T-helper 1 cell treated with Interleukin-12 subunit alpha and Interleukin-12 subunit beta and Interleukin-4 antibody, amounts not matched to agents 30 ng/mL and 1 ng/mL, for 36 hours (primary cell): ENCODE results near the gene ATG14. TPM values are rescaled to one million over a fixed set of nuclear protein-coding genes. Genes with fewer than 3 reads are reported as not detected.
"Not testable (repeated sequence)": the region's sequence is repeated elsewhere in the genome, so short reads cannot be mapped to it uniquely, and the experiment has no call there.

Experiments
- intact Hi-C: fragments of 100-400 bp; cut with micrococcal nuclease; formaldehyde crosslinking; loops from one replicate; pipeline ENCODE4 v1.15.1; 2024
- total RNA-seq: library from RNA; stranded (reverse); gene quantifications from 2 replicates; pipeline ENCODE4 v1.2.3, GENCODE V29; 2022

ATG14 gene
- total RNA-seq, 1 donor from 2014 or later: 7.8 TPM

- intact Hi-C loops: loop anchor here (1.0 to 10.0 kb wide), 11 partner anchors 17 to 300 kb away; partner anchors contain the start of genes ATG14, DLGAP5, FBXO34 and MAPK1IP1L
Measured at GRCh38 chr14:55354500-55354899, 57.1 kb downstream of the ATG14 start.

- intact Hi-C loops: loop anchor here (1.0 to 10.0 kb wide), 11 partner anchors 17 to 299 kb away; partner anchors contain the start of genes ATG14, DLGAP5, FBXO34 and MAPK1IP1L
Measured at GRCh38 chr14:55353686-55354467, 57.8 kb downstream of the ATG14 start.

GRCh38 chr14:55352201-55352600, 59.4 kb downstream of the ATG14 start:
- intact Hi-C loops: loop anchor here (5.0 to 10.0 kb wide), 2 partner anchors 160 to 297 kb away; partner anchors contain the start of genes DLGAP5 and MAPK1IP1L

GRCh38 chr14:55351111-55351510, 60.5 kb downstream of the ATG14 start:
- intact Hi-C loops: loop anchor here (5.0 to 10.0 kb wide), 2 partner anchors 159 to 296 kb away; partner anchors contain the start of genes DLGAP5 and MAPK1IP1L

- intact Hi-C loops: loop anchor here (5.0 to 10.0 kb wide), 2 partner anchors 158 to 296 kb away; partner anchors contain the start of genes DLGAP5 and MAPK1IP1L
Measured at GRCh38 chr14:55350461-55350860, 61.2 kb downstream of the ATG14 start.

- intact Hi-C loops: no loop called here
Measured at GRCh38 chr14:55349565-55349964, 62.1 kb downstream of the ATG14 start.

- intact Hi-C loops: no loop called here
Measured at GRCh38 chr14:55348766-55349453, 62.7 kb downstream of the ATG14 start.

- intact Hi-C loops: no loop called here
Measured at GRCh38 chr14:55347748-55348147, 63.9 kb downstream of the ATG14 start.

- intact Hi-C loops: no loop called here
Measured at GRCh38 chr14:55347040-55347439, 64.6 kb downstream of the ATG14 start.

- intact Hi-C loops: not testable (repeated sequence)
Measured at GRCh38 chr14:55344582-55345163, 67.0 kb downstream of the ATG14 start.

GRCh38 chr14:55341781-55342180, 69.8 kb downstream of the ATG14 start:
- intact Hi-C loops: no loop called here

- intact Hi-C loops: no loop called here
Measured at GRCh38 chr14:55340482-55340881, 71.1 kb downstream of the ATG14 start.

- intact Hi-C loops: loop anchor here (5.0 kb wide), 2 partner anchors 127 to 778 kb away; partner anchors contain the start of gene PELI2
Measured at GRCh38 chr14:55339770-55340169, 71.9 kb downstream of the ATG14 start.

GRCh38 chr14:55336691-55337090, 74.9 kb downstream of the ATG14 start:
- intact Hi-C loops: loop anchor here (1.0 to 5.0 kb wide), 5 partner anchors 18 to 781 kb away; partner anchors contain the start of genes FBXO34 and PELI2

GRCh38 chr14:55336162-55336561, 75.5 kb downstream of the ATG14 start:
- intact Hi-C loops: loop anchor here (5.0 kb wide), 2 partner anchors 124 to 781 kb away; partner anchors contain the start of gene PELI2

GRCh38 chr14:55333711-55334485, 77.7 kb downstream of the ATG14 start:
- intact Hi-C loops: loop anchor here (2.0 to 5.0 kb wide), 4 partner anchors 53 to 432 kb away; partner anchors contain the start of genes ATG14, DLGAP5 and GCH1

- intact Hi-C loops: loop anchor here (1.0 to 5.0 kb wide), 6 partner anchors 41 to 431 kb away; partner anchors contain the start of genes ATG14, DLGAP5, FBXO34 and GCH1
Measured at GRCh38 chr14:55332654-55333570, 78.7 kb downstream of the ATG14 start.

GRCh38 chr14:55329999-55330710, 81.5 kb downstream of the ATG14 start:
- intact Hi-C loops: loop anchor here (5.0 kb wide), 3 partner anchors 57 to 428 kb away; partner anchors contain the start of genes ATG14 and GCH1

- intact Hi-C loops: no loop called here
Measured at GRCh38 chr14:55328317-55328716, 83.3 kb downstream of the ATG14 start.
